NCI-H524 (cell line): ENCODE data around the gene PRKCA.
"Not testable (repeated sequence)": the region's sequence is repeated elsewhere in the genome, so short reads cannot be mapped to it uniquely, and the experiment has no call there.

ENCODE experiments used
- DNase-seq, 2 experiments: peaks; one replicate each; lab custom pipeline; 2025; lab: John Stamatoyannopoulos, UW

Gene PRKCA

DNA sequence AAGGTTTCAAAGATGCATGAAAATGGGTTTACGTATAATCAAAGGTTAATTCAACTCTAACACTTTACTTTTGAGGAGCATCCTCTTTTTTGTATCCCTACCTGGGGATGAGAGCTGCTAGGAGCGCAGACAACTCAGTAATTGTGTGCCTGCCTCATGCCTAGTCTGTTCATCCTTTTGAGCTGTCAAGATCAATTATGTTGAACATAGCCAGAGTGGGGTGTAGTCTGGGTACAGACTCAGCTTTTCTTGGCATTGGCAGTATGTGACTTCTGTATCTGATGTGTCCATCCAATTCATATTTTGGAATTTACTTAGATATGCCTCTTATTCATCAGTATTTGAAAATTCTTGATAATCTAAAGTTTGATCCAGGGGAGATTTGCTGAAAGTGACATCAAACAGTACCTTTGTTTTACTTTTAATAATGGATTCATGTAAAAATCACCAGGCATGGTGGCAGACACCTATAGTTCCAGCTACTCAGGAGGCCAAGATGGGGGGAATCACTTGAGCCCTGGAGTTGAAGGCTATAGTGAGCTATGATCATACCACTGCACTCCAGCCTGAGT lies 24.1 kb downstream of the PRKCA start:
- no peak for DNase-seq

DNA sequence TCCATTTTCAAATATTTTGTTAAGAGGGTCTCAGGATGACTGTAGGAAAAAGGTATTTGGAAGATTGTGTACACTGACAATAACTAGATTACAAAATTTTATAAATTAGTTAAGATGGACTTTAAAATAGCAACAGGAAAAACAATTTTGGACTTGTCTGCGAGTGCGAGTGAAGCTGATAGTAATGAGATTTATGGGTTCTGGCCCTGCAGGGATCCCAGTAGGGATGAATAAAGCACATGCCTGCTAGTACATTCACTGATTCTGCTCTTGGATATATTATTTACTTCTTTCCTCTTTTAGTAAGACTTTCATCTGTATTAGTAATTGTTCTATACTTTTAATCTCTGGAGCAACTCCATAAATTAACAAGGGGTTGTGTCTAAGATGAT lies 28.2 kb downstream of the PRKCA start:
- no peak for DNase-seq

DNA sequence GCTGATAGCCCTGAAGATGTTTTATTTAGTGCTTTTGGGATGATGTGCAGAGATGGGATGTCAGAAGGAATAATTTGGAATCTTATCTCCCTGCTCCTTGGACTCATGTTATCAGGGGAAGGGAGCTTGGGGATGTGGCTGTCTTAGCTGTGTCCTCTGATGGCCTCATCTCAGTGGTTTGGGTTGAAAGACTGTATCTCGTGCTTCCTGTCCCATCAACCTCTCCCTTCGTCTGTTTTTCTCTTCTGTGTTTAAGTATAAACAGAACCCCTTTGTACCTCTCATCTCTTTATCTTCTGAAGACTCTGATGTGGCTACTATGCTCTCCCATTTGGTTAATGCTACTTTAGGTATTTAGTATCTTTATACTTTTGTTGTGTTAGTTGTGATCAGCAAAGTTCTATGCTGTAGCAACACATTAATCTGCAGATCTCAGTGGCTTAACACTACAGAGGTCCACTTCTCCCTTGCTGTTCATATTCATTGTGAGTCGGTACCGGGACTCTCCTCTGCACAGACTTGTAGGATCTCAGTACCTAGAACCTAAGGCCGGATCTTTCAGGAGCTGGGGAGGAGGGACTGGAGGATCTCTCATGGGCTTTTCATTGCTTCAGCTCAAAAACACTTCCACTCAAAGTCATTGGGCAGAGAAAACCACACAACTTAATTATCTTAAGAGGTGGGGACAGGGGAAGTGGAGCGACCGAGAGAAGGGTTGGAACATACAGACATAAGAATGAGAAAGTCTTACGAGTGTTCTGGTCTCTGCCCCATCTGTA lies 28.8 kb downstream of the PRKCA start:
- no peak for DNase-seq

DNA sequence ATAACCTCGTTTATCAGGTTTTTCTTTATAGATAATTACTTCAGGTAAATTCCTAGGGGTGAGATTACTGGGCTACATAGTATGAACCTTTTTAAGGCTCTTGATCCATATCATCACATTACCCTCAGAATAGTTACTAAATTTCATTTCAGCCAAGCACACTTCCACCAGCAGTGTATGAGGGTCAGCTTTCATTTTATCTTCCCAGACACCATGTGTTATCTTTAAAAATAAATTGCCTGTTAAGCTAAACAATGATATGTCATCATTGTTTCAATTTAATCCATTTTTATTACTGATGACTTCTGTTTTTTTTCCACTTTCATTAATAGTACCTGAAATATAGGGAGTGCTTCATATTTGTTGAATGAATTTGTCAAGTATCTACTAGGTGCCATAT lies 33.4 kb downstream of the PRKCA start:
- DNase-seq: no peak

DNA sequence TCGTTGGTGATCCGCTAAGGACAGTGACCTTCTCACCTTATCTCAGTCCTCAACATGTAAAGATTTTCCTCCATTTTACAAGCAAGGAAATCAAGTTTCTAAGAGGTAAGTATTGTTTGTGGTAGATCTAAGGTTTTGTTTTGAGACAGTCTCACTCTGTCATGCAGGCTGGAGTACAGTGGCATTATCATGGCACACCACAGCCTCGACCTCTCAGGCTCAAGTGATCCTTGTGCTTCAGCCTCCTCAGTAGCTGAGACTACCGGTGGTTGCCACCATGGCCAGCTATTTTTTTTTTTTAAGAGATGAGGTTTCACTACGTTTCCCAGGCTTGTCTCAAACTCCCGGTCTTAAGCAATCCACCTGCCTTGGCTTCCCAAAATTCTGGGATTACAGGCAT lies 34.9 kb downstream of the PRKCA start:
- no peak for DNase-seq

DNA sequence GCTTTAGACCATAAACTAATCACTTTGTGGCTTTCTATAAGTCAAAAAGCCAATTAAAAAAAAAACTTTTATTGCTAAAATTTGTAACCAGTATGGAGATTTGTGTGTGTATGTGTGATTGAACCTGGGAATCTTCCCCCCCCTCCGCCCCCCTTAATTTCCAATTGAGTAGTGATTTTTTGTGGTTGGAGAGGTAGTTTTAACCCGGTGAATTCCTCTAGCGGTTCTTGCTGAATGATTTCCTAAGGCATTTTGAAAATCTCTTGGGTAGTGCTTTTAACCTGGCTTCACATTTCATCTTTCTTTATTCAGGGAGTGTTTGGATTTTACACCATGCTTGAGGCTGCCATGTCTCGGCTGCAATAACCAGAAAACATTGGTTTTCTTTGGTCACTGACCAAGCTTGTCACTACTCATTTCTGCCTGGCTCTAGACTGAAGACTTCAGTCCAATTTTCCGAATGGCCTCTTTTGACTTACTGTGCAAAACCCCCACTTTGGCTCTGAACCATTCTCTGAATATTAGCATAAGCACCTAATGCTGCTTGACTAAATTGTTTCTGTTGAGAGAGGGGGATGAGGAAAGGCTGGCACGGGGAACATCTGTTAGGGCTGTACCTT lies 35.6 kb downstream of the PRKCA start:
- peak; percentile 90 to 97 for DNase-seq

DNA sequence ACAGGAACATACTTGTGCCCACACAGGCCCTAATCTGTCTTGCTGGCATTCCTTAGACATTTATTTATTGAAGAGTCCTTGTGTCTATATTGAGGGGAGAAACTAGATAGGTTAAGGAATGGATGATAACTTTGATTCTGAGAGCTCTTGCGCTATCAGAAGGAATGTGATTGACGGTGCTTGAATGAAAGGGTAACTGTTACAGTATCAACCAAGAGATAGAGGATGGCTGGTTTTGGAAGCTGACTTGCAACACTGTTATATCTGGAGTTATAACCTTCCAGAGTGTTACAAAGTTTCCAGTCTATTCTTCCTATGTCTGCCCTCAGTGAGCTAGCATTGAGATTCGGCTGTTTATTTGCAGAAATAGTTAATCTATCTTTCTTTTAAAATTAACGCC lies 36.5 kb downstream of the PRKCA start:
- DNase-seq: no peak

DNA sequence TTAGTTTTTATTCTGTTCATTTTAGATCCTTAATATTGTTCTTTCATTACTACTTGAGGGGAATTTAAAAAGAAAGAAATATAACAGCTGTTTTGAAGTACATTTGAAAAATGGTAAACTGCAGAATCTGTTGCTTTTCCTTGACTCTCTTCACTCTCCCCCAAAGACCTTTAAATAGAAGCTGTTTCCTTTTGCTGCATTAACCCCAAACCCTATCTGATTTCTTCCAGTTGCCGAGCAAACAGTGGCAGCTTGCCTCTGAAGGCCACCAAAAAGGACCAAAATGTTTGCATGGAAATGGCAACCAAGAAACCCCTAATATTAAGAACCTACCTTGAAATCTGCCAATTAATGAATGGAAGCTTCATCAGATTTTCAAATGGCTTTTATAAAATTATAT lies 37.1 kb downstream of the PRKCA start:
- no peak for DNase-seq

DNA sequence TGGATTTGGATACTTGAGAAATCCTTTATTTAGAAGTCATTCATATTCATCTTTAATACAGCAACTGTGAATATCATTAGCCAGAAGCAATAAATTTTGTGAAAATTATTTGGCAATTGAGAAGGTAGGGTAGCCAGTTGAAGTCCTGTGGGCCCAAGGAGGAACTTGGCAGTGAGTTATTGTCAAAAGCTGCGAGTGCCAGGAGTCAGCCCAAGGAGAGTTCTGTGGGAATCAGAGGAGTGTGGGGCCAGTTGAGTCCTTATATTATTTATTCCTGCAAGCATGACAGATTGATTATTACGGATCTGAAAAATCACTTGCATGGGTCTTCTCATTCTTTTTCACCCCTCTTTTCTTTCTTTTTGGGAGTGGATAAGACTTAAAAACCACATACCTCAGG lies 38.3 kb downstream of the PRKCA start:
- DNase-seq: no peak

DNA sequence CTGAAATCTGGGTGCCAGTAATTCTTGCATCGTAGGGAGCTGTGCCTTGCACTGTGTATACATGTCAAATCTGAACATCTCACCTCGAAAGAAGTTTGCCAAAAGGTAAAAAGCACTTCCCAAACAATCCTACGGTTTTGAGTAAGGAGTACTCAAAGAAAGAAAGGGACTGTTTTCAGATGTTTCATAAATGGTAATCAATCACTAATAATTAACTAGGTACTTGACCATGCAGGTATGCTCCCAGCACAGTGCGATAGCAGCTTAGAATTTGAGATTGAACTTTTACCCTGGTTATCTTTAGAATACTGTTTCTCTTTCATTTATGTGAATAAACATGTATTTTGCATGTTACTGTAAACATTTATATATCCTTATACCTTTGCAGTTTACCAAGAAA lies 39.0 kb downstream of the PRKCA start:
- no peak for DNase-seq

DNA sequence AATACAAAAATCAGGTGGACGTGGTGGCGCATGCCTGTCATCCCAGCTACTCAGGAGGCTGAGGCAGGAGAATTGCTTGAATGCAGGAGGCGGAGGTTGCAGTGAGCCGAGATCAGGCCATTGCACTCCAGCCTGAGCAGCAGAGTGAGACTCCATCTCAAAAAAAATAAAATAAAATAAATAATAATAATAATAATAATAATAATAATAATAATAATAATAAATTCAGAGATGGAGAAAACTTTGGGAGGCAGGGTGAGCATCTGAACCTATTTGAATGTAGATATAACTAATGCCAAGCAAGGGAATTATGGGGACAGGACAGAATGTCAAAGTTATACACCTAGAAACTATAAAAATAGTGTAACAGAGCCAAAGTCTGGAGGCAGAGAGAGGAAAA lies 39.9 kb downstream of the PRKCA start:
- not testable (repeated sequence) for DNase-seq

DNA sequence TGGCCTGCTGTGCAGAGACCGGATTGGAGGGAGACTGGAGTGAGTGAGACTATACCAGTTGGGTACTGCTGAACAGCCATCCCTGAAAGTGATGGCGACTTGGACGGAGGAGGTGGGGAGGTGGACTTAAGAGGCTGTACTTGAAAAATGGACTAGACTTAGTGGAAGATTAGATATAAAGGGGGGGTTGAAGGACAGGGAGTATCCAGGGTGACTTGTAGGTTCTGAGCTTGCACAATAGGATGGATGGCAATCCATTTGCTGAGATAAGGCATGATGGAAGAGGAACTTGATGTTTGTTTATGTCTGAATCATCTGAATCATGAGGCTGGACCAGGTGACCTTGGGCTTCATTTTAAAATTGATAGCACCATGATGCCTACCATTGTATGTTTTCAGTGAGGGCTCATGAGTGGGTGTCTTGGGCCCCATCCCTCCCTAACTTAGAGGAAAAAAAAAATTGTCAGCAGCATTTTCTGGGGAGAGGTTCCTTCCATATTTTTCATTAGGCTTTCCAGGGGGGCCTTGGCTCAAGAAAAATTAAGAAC lies 41.2 kb downstream of the PRKCA start:
- no peak for DNase-seq

DNA sequence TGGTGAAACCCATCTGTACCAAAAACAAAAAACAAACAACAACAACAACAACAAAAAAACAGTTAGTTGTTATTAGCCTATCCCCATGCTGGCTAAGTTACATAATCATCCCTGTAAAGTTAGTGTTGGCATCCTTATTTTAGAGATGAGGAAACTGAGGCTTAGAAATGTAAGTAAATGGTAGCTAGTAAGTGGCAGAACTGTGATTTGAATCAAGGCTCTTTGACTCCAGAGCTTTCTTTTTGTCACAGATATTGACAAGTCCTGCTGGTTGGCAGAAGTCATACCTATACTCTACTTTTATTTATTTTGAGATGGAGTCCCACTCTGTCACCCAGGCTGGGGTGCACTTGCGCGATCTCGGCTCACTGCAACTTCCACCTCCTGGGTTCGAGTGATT lies 42.1 kb downstream of the PRKCA start:
- no peak for DNase-seq

DNA sequence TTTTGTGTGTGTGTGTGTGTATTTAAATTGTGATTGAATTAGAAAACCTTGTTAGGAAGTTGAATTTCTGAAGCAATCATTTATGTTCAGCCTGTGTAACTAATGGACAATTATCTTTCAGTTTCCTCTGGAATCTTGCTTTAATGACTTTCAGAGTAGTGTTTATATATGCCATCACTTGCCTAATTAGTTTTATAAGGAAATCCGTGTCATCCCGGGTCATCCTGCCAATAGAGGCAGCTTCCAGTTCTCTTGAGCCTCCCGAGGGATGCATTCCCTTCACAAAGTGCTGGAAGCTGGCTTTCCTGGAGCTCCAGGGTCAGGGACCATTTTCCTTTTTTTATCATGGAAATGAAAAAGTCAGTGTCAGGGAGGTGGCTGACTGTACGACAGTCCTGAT lies 42.9 kb downstream of the PRKCA start:
- DNase-seq: no peak

DNA sequence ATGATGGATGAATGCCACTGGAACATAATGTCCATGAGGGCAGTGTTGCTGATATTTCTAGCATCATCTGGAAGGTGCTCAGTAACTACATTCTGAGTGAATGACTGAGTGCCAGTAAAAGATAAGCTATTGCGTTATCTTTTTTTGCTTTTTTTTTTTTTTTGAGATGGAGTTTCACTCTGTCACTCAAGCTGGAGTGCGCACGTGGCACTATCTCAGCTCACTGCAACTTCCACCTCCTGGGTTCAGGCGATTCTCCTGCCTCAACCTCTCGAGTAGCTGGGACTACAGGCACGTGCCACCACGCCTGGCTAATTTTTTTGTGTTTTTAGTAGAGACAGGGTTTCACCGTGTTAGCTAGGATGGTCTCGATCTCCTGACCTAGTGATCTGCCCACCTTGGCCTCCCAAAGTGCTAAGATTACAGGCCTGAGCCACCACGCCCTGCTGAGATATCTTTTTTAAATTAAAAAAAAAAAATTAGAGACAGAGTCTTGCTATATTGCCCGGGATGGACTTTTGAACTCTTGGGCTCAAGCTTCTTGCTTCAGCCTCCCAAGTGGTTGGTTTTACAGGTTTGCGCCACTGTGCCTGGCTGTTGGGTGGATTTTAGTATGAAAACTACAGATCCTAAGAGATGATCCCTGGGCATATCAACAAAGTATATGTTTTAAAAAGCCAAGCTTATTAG lies 43.7 kb downstream of the PRKCA start:
- not testable (repeated sequence) for DNase-seq

DNA sequence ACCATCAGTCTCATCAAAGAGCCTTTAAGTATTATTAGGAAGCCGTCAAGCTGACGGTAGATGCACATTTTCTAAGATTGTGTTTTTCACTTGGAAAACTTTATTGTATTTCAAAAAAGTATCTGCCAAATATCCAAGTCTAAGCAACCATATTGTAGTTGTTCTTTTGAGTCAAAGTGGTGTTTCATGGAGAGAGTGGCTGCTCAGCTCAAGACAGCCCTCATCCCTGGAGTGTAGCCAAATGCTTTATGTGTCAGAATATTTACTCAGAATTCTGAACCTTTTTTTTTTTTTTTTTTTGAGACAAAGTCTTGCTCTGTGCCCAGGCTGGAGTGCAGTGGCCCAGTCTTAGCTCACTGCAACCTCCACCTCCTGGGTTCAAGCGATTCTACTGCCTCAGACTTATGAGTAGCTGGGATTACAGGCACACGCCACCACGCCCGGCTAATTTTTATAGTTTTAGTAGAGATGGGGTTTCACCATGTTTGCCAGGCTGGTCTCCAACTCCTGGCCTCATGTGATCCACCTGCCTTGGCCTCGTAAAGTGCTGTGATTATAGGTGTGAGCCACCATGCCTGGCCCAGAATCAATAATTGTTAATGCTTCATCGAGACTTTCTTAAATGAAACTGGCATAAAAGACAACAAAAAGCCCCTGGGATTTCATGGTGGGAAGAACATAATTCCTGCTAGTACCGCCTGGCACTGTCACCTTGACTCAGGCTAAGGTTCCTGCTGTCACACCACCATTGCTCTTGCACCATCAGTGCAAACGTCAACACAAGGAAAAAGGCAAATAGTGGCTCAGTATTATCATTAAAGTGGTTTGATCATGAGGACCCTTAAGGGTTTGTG lies 45.5 kb downstream of the PRKCA start:
- peak; percentile 10 to 45 for DNase-seq

DNA sequence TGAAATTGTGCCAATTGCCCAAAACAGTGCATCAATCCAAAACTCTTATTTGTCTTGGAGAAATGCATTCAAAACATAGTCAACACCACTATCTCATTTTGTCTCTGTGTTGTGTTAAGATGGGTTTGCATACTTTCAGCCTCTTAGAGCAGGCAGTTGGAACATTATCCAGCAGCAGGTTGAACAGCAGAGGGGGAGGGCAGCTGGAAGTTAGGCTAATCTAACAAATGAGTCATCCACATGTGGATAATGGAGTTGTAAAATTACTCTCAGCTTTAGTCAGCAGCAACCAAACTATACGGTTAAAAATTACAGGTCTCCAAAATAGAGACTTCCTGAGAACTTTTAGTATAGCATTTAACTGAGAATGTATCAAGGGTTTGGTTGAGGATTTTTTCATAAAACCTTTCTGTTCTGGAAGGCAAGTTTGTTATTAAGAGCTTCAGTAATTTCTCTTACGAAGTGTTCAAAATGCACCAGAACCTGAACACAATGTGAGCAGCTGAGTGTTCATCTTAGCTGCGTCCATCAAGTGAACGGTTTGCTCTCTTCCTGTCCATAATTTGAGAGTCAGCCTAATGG lies 46.3 kb downstream of the PRKCA start:
- DNase-seq: peak; percentile 25 to 85

DNA sequence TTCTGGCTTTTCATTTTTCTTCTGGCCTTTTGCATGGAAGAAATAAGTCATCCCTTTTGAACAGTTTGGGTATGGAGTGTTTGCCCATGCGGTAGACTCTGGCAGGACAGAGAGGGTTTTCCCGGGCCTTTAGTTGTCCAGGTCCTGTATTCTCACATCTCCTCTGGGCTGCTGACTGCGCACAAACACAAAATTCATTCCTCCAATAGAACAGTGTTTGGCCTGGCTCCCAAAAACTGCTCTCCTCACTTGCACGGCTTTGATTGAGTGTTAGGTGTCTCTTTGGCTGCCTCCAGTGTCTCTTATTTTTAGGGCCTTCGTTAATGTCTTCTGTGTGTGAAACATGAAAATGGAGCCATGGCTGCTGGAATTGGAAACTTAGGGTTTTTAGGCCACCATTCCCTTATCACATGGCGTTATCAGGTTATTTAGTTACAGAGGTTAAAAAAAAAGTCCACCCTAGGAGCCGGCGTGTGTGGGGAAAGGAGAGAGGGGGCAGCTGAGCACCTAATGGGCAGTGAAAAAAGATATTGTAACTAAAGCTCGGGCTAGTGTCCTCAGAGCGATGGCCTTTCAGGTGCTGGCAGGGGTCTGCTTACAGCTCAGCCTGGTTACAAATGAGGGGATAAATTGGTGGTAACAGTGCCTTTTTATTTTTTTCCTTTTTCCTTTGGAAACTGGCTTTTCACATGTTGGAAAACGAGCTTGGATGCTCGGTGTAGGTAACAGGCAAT lies 47.3 kb downstream of the PRKCA start:
- no peak for DNase-seq

DNA sequence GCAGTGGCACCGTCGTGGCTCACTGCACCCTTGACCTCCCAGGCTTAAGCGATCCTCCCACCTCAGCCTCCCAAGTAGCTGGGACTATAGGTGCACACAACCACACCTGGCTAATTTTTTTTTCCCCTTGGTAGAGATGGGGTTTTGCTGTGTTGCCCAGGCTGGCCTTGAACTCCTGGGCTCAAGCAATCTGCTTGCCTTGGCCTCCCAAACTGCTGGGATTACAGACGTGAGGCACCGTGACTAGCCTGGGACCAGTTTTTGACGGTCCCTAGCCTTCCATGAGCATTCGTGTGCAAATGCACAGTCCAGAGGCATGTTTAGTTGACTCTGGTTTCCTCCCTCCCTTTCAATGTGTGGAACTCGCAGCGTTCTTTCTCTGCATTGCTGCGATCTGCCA lies 48.2 kb downstream of the PRKCA start:
- not testable (repeated sequence) for DNase-seq

DNA sequence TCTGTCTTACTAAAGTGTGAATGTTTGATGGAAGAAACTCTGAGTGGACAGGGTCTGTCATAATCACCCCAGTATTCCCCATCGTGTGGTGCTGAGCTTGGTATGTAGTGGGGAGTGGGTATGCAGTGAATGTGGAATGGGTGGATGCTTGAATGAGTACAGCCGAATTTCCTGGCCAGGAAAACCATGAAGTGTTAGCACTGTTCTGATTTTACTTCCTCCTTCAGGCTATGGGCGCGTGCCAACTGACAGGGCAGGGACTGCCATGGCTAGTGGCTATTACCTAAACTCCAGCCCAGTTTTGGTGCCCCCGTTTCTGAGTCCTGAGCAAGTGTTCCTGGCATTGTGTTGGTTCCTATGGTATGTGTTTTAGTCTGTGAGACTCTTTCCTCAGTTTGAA lies 48.6 kb downstream of the PRKCA start:
- no peak for DNase-seq

DNA sequence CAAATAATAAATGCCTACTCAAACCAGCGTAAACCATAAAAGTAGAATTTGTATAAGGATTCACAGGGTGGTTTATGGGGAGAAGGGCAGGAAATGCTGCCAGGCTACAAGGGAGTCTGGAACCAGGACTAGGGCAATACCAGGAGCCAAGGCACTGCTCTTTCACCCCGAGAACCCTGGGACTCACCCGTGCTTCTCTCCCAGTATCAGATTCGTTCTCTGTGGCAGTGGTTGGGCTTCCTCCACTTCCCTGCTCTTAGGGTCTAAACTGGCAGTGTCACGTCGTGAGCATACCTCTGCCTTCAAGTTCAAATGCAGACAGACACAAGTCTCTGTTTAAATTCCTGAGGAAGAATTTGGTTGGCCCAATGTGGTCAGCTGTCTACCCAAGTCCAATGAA lies 49.3 kb downstream of the PRKCA start:
- no peak for DNase-seq
